Measurements from ENCODE around the gene NKX2-1.
A peak's percentile ranks its signal among the peaks of the same experiment; 100 is the strongest.

DNA sequence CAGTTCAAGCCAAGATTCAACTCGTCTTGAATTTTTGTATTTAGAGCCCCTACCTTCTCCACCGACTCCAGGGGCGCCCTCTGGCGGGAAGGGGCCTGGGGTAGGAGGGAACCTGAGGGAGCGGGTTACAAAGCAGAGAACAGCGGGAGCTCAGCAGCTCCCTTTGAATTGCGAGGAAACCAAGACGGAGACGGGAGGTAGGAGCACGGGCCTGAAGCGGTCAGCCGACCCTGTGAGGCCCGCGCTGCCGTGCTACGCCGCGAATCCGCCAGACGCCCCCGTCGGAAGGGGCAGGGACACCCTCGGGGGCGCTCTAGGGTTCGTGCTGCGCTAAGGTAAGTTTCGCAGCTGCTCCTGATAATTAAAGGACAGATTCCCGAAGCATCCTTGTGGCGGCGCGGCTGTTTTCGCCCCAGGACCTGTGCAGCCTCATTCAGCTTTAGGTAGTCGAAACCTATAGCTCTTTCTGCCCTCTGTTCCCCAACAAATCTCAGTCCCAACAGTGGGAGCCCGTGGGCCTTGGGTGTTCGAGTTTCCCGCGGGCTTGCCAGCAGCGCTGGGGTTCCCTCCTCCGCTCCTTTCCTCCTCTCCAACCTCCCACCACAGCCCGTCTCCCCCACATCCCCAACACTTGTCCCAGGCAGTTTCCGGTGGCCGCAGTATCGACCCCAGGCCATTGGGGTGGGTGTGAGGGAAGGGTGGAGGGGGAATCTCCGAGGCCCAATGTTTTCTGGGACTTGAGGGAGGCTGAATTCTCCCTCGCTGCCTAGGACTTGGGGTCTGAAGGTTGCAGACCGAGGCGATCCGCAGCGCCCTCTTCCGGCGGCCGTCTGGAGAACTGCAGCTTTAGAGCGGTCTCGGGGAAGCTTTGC is 5.1 kb upstream of the NKX2-1 start:
- TF ChIP-seq ZNF792 (tag by site-specific recombination; IDR thresholded peaks at IDR 0.05) (no peak), ZNF324 (tag by site-specific recombination; IDR thresholded peaks at IDR 0.05) (no peak), ZBTB8A (tag by site-specific recombination; IDR thresholded peaks at IDR 0.05) (no peak), ZNF274 (IDR thresholded peaks at IDR 0.05; ENCODE audit: low read length) (no peak), ZNF274 (tag by site-specific recombination; IDR thresholded peaks at IDR 0.05; ENCODE audit: borderline replicate concordance) (no peak), ZNF157 (tag by site-specific recombination; IDR thresholded peaks at IDR 0.05) (no peak)
- TF ChIP-seq, protein P1, sequence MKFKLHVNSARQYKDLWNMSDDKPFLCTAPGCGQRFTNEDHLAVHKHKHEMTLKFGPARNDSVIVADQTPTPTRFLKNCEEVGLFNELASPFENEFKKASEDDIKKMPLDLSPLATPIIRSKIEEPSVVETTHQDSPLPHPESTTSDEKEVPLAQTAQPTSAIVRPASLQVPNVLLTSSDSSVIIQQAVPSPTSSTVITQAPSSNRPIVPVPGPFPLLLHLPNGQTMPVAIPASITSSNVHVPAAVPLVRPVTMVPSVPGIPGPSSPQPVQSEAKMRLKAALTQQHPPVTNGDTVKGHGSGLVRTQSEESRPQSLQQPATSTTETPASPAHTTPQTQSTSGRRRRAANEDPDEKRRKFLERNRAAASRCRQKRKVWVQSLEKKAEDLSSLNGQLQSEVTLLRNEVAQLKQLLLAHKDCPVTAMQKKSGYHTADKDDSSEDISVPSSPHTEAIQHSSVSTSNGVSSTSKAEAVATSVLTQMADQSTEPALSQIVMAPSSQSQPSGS (tag by site-specific recombination; IDR thresholded peaks at IDR 0.05; ENCODE audit: low read depth): no peak
- TF ChIP-seq, protein P2, sequence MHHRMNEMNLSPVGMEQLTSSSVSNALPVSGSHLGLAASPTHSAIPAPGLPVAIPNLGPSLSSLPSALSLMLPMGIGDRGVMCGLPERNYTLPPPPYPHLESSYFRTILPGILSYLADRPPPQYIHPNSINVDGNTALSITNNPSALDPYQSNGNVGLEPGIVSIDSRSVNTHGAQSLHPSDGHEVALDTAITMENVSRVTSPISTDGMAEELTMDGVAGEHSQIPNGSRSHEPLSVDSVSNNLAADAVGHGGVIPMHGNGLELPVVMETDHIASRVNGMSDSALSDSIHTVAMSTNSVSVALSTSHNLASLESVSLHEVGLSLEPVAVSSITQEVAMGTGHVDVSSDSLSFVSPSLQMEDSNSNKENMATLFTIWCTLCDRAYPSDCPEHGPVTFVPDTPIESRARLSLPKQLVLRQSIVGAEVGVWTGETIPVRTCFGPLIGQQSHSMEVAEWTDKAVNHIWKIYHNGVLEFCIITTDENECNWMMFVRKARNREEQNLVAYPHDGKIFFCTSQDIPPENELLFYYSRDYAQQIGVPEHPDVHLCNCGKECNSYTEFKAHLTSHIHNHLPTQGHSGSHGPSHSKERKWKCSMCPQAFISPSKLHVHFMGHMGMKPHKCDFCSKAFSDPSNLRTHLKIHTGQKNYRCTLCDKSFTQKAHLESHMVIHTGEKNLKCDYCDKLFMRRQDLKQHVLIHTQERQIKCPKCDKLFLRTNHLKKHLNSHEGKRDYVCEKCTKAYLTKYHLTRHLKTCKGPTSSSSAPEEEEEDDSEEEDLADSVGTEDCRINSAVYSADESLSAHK (tag by site-specific recombination; IDR thresholded peaks at IDR 0.05): no peak
- TF ChIP-seq, protein P3, sequence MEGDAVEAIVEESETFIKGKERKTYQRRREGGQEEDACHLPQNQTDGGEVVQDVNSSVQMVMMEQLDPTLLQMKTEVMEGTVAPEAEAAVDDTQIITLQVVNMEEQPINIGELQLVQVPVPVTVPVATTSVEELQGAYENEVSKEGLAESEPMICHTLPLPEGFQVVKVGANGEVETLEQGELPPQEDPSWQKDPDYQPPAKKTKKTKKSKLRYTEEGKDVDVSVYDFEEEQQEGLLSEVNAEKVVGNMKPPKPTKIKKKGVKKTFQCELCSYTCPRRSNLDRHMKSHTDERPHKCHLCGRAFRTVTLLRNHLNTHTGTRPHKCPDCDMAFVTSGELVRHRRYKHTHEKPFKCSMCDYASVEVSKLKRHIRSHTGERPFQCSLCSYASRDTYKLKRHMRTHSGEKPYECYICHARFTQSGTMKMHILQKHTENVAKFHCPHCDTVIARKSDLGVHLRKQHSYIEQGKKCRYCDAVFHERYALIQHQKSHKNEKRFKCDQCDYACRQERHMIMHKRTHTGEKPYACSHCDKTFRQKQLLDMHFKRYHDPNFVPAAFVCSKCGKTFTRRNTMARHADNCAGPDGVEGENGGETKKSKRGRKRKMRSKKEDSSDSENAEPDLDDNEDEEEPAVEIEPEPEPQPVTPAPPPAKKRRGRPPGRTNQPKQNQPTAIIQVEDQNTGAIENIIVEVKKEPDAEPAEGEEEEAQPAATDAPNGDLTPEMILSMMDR (tag by site-specific recombination; IDR thresholded peaks at IDR 0.05): peak; percentile 52; the same call in 1 of the 2 replicates
